H9 (cell line): Measurements from ENCODE around the gene NTNG2. TPM values are rescaled to one million over a fixed set of nuclear protein-coding genes. Genes with fewer than 3 reads are reported as not detected.

Experiments used
- DNase-seq: peaks from one replicate; pipeline ENCODE4 v3.0.0-alpha.2; 2017
- H2AFZ ChIP-seq: one replicate; pipeline ENCODE4 v1.6.1; 2013; ENCODE audit warnings: mild to moderate bottlenecking, low read length, control low read depth, moderate library complexity
- H2AK5ac ChIP-seq: 2 replicates; pipeline ENCODE4 v1.6.1; 2013; ENCODE audit warnings: low read length, control low read depth, mixed read lengths; ENCODE audit not compliant: insufficient read length
- H2BK120ac ChIP-seq: one replicate; pipeline ENCODE4 v1.6.1; 2013; ENCODE audit warnings: low read depth, mild to moderate bottlenecking, low read length, control low read depth, inconsistent platforms; ENCODE audit not compliant: poor library complexity, severe bottlenecking
- H2BK12ac ChIP-seq: 2 replicates; pipeline ENCODE4 v1.6.1; 2013; ENCODE audit warnings: low read length, control low read depth, mixed read lengths, low read depth; ENCODE audit not compliant: insufficient read length
- H2BK15ac ChIP-seq: 2 replicates; pipeline ENCODE4 v1.6.1; 2013; ENCODE audit warnings: low read depth, low read length, control low read depth
- H2BK20ac ChIP-seq: one replicate; pipeline ENCODE4 v1.6.1; 2013; ENCODE audit warnings: low read depth, mild to moderate bottlenecking, low read length, control low read depth, inconsistent platforms; ENCODE audit not compliant: poor library complexity, severe bottlenecking
- H2BK5ac ChIP-seq: 2 replicates; pipeline ENCODE4 v1.6.1; 2013; ENCODE audit warnings: low read length, control low read depth, mixed read lengths; ENCODE audit not compliant: insufficient read length
- H3K14ac ChIP-seq: 2 replicates; pipeline ENCODE4 v1.6.1; 2013; ENCODE audit warnings: low read length, control low read depth; ENCODE audit not compliant: insufficient read depth
- H3K18ac ChIP-seq: 2 replicates; pipeline ENCODE4 v1.6.1; 2013; ENCODE audit warnings: low read depth, mild to moderate bottlenecking, mixed read lengths, low read length, control low read depth; ENCODE audit not compliant: insufficient read length
- H3K23ac ChIP-seq: 2 replicates; pipeline ENCODE4 v1.6.1; 2013; ENCODE audit warnings: low read length, control low read depth, mixed read lengths, low read depth; ENCODE audit not compliant: insufficient read length
- H3K23me2 ChIP-seq: 2 replicates; pipeline ENCODE4 v1.6.1; 2013; ENCODE audit warnings: low read depth, mild to moderate bottlenecking, mixed read lengths, low read length, control low read depth; ENCODE audit not compliant: insufficient read length, poor library complexity, severe bottlenecking
- H3K27ac ChIP-seq: 2 replicates; pipeline ENCODE4 v1.5.1; 2013; ENCODE audit warnings: low read length, control low read depth, mixed read lengths, low read depth; ENCODE audit not compliant: insufficient read length
- H3K27me3 ChIP-seq: 2 replicates; pipeline ENCODE4 v1.6.1; 2013; ENCODE audit warnings: low read length, control low read depth, inconsistent platforms; ENCODE audit not compliant: insufficient read depth
- H3K4ac ChIP-seq: 2 replicates; pipeline ENCODE4 v1.6.1; 2013; ENCODE audit warnings: low read depth, mild to moderate bottlenecking, control low read depth, inconsistent platforms, low read length, moderate library complexity
- H3K4me1 ChIP-seq: 2 replicates; pipeline ENCODE4 v1.6.1; 2013; ENCODE audit warnings: low read length, control low read depth, inconsistent platforms; ENCODE audit not compliant: insufficient read depth
- H3K4me2 ChIP-seq: 2 replicates; pipeline ENCODE4 v1.6.1; 2013; ENCODE audit warnings: low read length, control low read depth, mixed read lengths; ENCODE audit not compliant: insufficient read length, insufficient read depth
- H3K56ac ChIP-seq: 2 replicates; pipeline ENCODE4 v1.6.1; 2013; ENCODE audit warnings: low read depth, mild to moderate bottlenecking, mixed read lengths, low read length, control low read depth; ENCODE audit not compliant: insufficient read length
- H3K79me1 ChIP-seq: 2 replicates; pipeline ENCODE4 v1.6.1; 2013; ENCODE audit warnings: low read depth, mild to moderate bottlenecking, moderate library complexity, low read length, control low read depth, inconsistent platforms; ENCODE audit not compliant: insufficient read depth, poor library complexity, severe bottlenecking
- H3K79me2 ChIP-seq: 2 replicates; pipeline ENCODE4 v1.6.1; 2013; ENCODE audit warnings: low read length, control low read depth, inconsistent platforms; ENCODE audit not compliant: insufficient read depth
- H3K9ac ChIP-seq: 2 replicates; pipeline ENCODE4 v1.6.1; 2013; ENCODE audit warnings: low read length, control low read depth, mixed read lengths; ENCODE audit not compliant: insufficient read length; ENCODE audit errors: extremely low read depth
- H3K9me3 ChIP-seq: one replicate; pipeline ENCODE4 v1.6.1; 2013; ENCODE audit warnings: low read depth, low read length, inconsistent platforms; ENCODE audit not compliant: control insufficient read depth
- H3T11ph ChIP-seq: one replicate; pipeline ENCODE4 v1.6.1; 2013; ENCODE audit warnings: mild to moderate bottlenecking, low read length, control low read depth, inconsistent platforms
- H4K20me1 ChIP-seq: one replicate; pipeline ENCODE4 v1.6.1; 2013; ENCODE audit not compliant: control insufficient read depth, insufficient read length, insufficient read depth
- H4K5ac ChIP-seq: 2 replicates; pipeline ENCODE4 v1.6.1; 2013; ENCODE audit warnings: low read depth, mild to moderate bottlenecking, mixed read lengths, low read length, control low read depth; ENCODE audit not compliant: insufficient read length
- H4K8ac ChIP-seq: replicated peaks from 2 replicates; pipeline ENCODE4 v1.6.1; 2013; ENCODE audit warnings: low read length, control low read depth, mixed read lengths, low read depth; ENCODE audit not compliant: insufficient read length
- H4K91ac ChIP-seq: 2 replicates; pipeline ENCODE4 v1.6.1; 2013; ENCODE audit warnings: low read depth, mild to moderate bottlenecking, moderate library complexity, mixed read lengths, low read length, control low read depth; ENCODE audit not compliant: insufficient read length
- H3K27ac Mint-ChIP-seq, 3 experiments: 2 replicates in 2 of 3; 3 replicates in 1 of 3; pipeline ENCODE4 v1.8.0; 2020 to 2021; ENCODE audit warnings: mixed read lengths in 3 of 3, mild to moderate bottlenecking in 1 of 3, moderate library complexity in 1 of 3
- H3K27me3 Mint-ChIP-seq: 2 replicates; pipeline ENCODE4 v1.8.0; 2021; ENCODE audit warnings: low read depth, mild to moderate bottlenecking, moderate library complexity, mixed read lengths
- H3K36me3 Mint-ChIP-seq, 3 experiments: 2 replicates in 2 of 3; 3 replicates in 1 of 3; pipeline ENCODE4 v1.8.0; 2020 to 2021; ENCODE audit warnings: low read depth in 3 of 3, mixed read lengths in 3 of 3; ENCODE audit not compliant: insufficient read depth in 1 of 3
- H3K4me1 Mint-ChIP-seq, 2 experiments: 2 replicates each; pipeline ENCODE4 v1.8.0; 2020; ENCODE audit warnings: mixed read lengths in 2 of 2
- H3K4me3 Mint-ChIP-seq, 2 experiments: 2 replicates in 1 of 2; 3 replicates in 1 of 2; pipeline ENCODE4 v1.8.0; 2020 to 2021; ENCODE audit warnings: mild to moderate bottlenecking in 2 of 2, mixed read lengths in 2 of 2, moderate library complexity in 1 of 2
- H3K9me3 Mint-ChIP-seq, 2 experiments: 2 replicates in 1 of 2; 3 replicates in 1 of 2; pipeline ENCODE4 v1.8.0; 2020; ENCODE audit warnings: mild to moderate bottlenecking in 2 of 2, mixed read lengths in 2 of 2, moderate library complexity in 1 of 2
- WGBS: extraction: QIAGEN DNeasy Blood & Tissue Kit; methylation state at CpG from one replicate; pipeline ENCODE4 v1.1.7; 2013; ENCODE audit warnings: missing lambda C conversion rate, low lambda C conversion rate, mixed read lengths; ENCODE audit not compliant: insufficient read length; ENCODE audit errors: extremely low coverage; 5-methylcytosine and 5-hydroxymethylcytosine counted together
- total RNA-seq: library from RNA; stranded (reverse); gene quantifications from 2 replicates; pipeline ENCODE4 v1.2.1, GENCODE V29; 2021
- TF ChIP-seq, protein P1 (sequence below): fragments of 200-600 bp; sonication (generic); conservative IDR thresholded peaks from 3 replicates; pipeline ENCODE4 v1.8.0; 2021; ENCODE audit warnings: antibody characterized with exemption, mild to moderate bottlenecking

The NTNG2 gene
- total RNA-seq, 1 experiment from 2014 or later: 0.52 TPM

DNA sequence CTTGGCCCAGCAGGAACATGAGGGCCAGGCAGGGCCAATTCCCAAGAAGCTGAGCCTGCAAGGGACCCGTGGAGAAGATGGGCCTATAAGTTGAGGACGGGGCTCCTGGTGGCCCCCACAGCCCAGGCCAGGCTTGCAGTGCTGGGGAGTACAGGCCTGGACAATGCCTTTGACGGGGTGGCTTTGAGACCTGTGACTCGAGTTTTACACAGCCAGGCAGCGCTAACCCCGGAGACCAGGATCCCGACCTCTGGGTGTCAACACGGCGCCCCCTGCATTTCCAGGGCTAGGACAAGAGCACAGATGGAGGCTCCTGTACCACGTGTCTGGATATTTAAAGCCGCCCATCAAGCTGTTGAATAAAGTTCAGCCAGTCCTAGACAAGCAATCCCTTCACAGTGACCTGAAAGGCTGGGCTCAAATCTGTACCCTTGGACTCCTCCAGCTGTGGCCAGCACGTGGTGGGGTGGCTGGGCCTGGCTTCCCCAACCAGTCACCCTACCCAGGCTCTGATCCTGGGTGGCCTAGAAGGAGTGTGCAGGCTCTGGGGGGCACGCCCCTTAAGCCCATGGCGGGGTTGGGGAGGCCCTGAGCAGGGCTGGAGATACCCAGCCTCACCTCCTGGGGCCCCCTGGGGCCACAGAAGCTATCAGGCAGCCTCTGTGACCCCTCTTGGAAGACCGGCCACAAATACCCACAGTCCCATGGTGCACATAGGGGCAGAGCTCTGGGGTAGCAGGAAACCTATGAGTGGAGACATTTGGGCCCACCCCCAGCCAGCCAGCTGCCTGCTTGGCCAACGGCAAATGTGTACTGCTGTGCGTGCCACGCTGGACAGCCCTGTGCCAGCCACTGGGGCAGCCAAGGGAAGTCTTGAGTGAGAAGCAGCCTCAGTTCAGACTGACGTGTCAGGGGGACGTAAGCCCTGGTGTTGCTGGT, 88.7 kb downstream of the NTNG2 start:
- Histone ChIP-seq H2BK20ac (no peak overlapping the region), H3K4ac (no peak overlapping the region), H3K56ac (no peak overlapping the region), H3K4me1 (no peaks in the 10 kb centered on the region; the same call in 1 of the 2 replicates), H4K5ac (no peak overlapping the region), H3K27me3 (no peaks in the 10 kb centered on the region), H3K79me2 (no peaks in the 10 kb centered on the region), H4K8ac (no peak overlapping the region), H3K23ac (no peak overlapping the region), H3K23me2 (no peaks in the 10 kb centered on the region), H3K18ac (no peak overlapping the region), H3K79me1 (no peaks in the 10 kb centered on the region), H4K91ac (no peak overlapping the region), H2BK12ac (no peak overlapping the region), H2BK120ac (no peak overlapping the region), H3K27ac (no peak overlapping the region), H3K9ac (no peak overlapping the region), H3T11ph (no peak overlapping the region), H2AK5ac (no peak overlapping the region), H4K20me1 (no peaks in the 10 kb centered on the region), H3K4me2 (no peak overlapping the region), H2BK5ac (no peak overlapping the region), H3K9me3 (no peaks in the 10 kb centered on the region), H2BK15ac (no peak overlapping the region), H3K14ac (no peak overlapping the region), H2AFZ (no peak overlapping the region)
- TF ChIP-seq, protein P1, sequence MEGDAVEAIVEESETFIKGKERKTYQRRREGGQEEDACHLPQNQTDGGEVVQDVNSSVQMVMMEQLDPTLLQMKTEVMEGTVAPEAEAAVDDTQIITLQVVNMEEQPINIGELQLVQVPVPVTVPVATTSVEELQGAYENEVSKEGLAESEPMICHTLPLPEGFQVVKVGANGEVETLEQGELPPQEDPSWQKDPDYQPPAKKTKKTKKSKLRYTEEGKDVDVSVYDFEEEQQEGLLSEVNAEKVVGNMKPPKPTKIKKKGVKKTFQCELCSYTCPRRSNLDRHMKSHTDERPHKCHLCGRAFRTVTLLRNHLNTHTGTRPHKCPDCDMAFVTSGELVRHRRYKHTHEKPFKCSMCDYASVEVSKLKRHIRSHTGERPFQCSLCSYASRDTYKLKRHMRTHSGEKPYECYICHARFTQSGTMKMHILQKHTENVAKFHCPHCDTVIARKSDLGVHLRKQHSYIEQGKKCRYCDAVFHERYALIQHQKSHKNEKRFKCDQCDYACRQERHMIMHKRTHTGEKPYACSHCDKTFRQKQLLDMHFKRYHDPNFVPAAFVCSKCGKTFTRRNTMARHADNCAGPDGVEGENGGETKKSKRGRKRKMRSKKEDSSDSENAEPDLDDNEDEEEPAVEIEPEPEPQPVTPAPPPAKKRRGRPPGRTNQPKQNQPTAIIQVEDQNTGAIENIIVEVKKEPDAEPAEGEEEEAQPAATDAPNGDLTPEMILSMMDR: no peak
- Mint-ChIP-seq H3K9me3 (peaks cover 18 to 19% of the 10 kb centered on the region in 2 experiments), H3K27me3 (peaks cover 15% of the 10 kb centered on the region), H3K4me3 (no peak overlapping the region), H3K4me1 (peaks cover 0 to 4% of the 10 kb centered on the region in 2 experiments; a peak in 2 of 4 replicates), H3K36me3 (peaks cover 3 to 16% (median 5%) of the 10 kb centered on the region in 3 experiments; a peak in 4 of 7 replicates), H3K27ac (no peak overlapping the region; a peak in 1 of 7 replicates)
- peak; percentile 27 for DNase-seq
- no CpG with 5 or more reads among the region's 20 CpGs for WGBS
